ENCODE results near the gene TAS2R31.

- no peak for TF ChIP-seq RAD21 (IDR thresholded peaks at IDR 0.05; ENCODE audit: low read depth)
- no peak for TF ChIP-seq MAX (IDR thresholded peaks at IDR 0.05)
These were observed 24.1 kb upstream of the TAS2R31 start for GRCh38 chr12:11055306-11055705.

All from Ishikawa (cell line).